Posterior vena cava (tissue), 2 donors: ENCODE results near the gene SH3RF3. TPM values are rescaled to one million over a fixed set of nuclear protein-coding genes. Genes with fewer than 3 reads are reported as not detected.
A peak's percentile ranks its signal among the peaks of the same experiment; 100 is the strongest.
"Not testable (repeated sequence)": the region's sequence is repeated elsewhere in the genome, so short reads cannot be mapped to it uniquely, and the experiment has no call there.

Experiments
- DNase-seq: peaks from one replicate; pipeline ENCODE4 v3.0.0-alpha.2; 2020; ENCODE audit warnings: low spot score
- intact Hi-C, 2 donors: fragments of 100-400 bp; cut with DNase I; formaldehyde crosslinking; loops; one replicate each; pipeline versions ENCODE4 v1.14.1 to v1.14.2; 2022 to 2023
- total RNA-seq, 2 donors: library from RNA; stranded (reverse); fragmentation: NEBNext Ultra II Directional; extraction: Animal tissue kit (Norgen Biotek cat#: 25700); gene quantifications; one replicate each; pipeline ENCODE4 v1.2.1, GENCODE V29; 2021
- donor health status: DM: yes; HTN: yes; CAD: no.
- donor health status: DM: yes; HTN: yes; CAD: no.

Gene SH3RF3
- total RNA-seq, 2 donors from 2014 or later = 10.1 to 14.1 TPM

- DNase-seq = no peak
- intact Hi-C loops = no loop called here
Measured at GRCh38 chr2:109110170-109110569, 18.8 kb upstream of the SH3RF3 start.

DNA sequence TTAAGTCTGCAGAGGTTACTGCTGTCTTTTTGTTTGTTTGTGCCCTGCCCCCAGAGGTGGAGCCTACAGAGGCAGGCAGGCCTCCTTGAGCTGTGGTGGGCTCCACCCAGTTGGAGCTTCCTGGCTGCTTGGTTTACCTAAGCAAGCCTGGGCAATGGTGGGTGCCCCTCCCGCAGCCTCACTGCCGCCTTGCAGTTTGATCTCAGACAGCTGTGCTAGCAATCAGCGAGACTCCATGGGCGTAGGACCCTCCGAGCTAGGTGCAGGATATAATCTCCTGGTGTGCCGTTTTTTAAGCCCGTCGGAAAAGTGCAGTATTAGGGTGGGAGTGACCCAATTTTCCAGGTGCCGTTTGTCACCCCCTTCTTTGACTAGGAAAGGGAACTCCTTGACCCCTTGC, 11.8 kb upstream of the SH3RF3 start:
- DNase-seq, intact Hi-C loops: not testable (repeated sequence)

GRCh38 chr2:109117780-109118179, 11.2 kb upstream of the SH3RF3 start:
- intact Hi-C loops = no loop called here
- no peak for DNase-seq

DNA sequence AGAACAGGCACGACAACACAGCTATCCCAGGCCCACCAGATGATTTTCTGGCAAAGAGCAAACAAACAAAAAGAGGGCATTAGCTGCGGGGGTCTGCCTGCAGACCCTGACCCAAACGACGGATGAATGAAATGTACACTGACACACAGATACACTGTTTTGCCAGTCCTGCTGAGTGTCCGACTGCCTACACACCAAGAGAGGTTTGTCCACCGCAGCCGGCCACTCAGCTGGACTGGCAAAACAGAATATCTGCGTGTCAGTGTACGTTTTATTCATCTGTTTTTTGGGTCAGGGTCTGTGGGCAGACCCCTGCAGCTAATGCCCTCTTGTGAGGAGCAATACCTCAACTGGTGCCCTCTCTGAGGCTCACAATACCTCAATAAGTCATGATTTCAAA, 10.7 kb upstream of the SH3RF3 start:
- intact Hi-C loops = no loop called here
- DNase-seq = no peak

DNA sequence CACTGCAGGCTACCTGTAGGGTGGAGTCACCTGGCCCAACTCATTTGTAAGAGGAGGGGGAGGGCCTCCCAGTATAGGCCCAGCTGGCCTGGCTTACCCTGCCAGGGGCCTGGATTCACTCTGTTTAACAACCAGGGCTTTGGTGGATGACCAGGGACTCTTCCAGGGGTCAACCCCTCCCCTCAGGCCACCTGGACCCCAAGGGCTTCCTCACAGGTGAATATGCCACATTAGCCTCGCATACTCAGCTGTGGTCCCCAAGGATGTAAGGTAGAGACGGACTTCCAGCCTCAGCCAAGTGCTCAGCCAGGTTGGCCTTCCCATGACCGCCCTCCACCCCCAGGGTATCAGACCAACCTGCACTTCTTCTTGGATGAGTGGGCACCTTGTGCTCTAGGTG, 8.8 kb upstream of the SH3RF3 start:
- no peak for DNase-seq
- intact Hi-C loops = loop anchor here in 1 of 2 donors (5.0 to 10.0 kb wide), 2 partner anchors 322 to 605 kb away; no protein-coding TSS in a partner anchor

DNA sequence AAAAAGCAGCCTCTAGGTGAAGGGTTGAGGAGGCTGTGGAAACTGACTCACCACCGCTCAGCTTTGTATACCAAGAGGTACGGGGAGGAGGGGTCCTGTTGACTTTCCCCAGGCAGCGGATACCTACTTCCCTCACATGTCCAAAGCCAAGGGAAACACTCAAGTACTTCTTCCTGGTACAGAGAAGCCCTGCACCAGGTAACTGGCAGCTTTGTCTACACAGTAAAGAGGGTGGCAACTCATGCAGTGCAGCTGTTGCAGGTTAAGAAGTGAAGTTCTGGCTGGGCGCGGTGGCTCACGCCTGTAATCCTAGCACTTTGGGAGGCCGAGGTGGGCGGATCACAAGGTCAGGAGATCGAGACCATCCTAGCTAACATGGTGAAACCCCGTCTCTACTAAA, 8.3 kb upstream of the SH3RF3 start:
- DNase-seq = not testable (repeated sequence)
- intact Hi-C loops = loop anchor here in 1 of 2 donors (5.0 to 10.0 kb wide), 2 partner anchors 322 to 604 kb away; no protein-coding TSS in a partner anchor

- peak; percentile 72 for DNase-seq
- intact Hi-C loops = loop anchor here in 1 of 2 donors (5.0 to 10.0 kb wide), 2 partner anchors 319 to 601 kb away; no protein-coding TSS in a partner anchor
Measured at GRCh38 chr2:109123586-109124201, 5.3 kb upstream of the SH3RF3 start.

GRCh38 chr2:109124982-109125592, 3.9 kb upstream of the SH3RF3 start:
- peak; percentile 71 for DNase-seq
- intact Hi-C loops = loop anchor here (5.0 to 10.0 kb wide), 4 partner anchors 317 to 600 kb away; no protein-coding TSS in a partner anchor

- peak; percentile 13 for DNase-seq
- intact Hi-C loops = loop anchor here (5.0 to 10.0 kb wide), 3 partner anchors 366 to 599 kb away; no protein-coding TSS in a partner anchor
Measured at GRCh38 chr2:109125593-109126500, 3.2 kb upstream of the SH3RF3 start.

DNA sequence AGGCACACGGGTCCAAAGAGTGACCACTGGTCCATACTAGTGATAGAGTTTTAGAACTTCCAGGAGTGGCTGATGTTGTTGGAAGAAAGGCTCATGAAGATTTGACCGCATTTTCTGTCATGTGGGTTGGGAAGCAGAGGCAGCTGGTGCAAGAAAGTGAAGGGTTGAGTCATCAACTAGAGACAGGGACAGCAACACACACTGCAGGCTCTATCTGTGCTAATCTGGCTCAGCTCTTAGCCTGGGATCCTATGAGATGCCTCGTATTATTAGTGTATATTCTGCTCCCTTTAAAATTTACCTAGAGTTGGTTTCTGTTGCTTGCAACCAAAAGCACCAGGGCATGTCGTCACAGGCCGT, 2.5 kb upstream of the SH3RF3 start:
- intact Hi-C loops = loop anchor here (5.0 to 10.0 kb wide), 3 partner anchors 366 to 598 kb away; no protein-coding TSS in a partner anchor
- no peak for DNase-seq

- intact Hi-C loops = loop anchor here (5.0 to 10.0 kb wide), 3 partner anchors 365 to 597 kb away; no protein-coding TSS in a partner anchor
- DNase-seq = no peak
Measured at GRCh38 chr2:109127556-109127955, 1.4 kb upstream of the SH3RF3 start.

- DNase-seq = peak; percentile 97
- intact Hi-C loops = loop anchor here (1.0 to 10.0 kb wide), 5 partner anchors 195 to 597 kb away; no protein-coding TSS in a partner anchor
Measured at GRCh38 chr2:109128048-109128615, 873 bp upstream of the SH3RF3 start.

DNA sequence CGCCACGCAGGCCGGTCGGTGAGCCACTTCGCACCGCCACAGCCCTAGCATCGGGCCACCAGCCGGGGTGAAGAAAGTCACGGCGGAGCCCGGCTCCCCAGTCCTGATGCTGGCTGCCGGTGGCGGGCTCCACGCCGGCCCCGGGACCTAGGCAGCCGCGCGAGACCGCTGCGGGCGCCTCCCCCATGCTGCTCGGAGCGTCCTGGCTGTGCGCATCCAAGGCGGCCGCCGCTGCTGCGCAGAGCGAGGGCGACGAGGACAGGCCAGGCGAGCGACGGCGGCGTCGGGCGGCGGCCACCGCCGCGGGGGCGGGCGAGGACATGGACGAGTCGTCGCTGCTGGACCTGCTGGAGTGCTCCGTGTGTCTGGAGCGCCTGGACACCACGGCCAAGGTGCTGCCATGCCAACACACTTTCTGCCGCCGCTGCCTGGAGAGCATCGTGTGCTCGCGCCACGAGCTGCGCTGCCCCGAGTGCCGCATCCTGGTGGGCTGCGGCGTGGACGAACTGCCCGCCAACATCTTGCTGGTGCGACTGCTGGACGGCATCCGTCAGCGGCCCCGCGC, 433 bp downstream of the SH3RF3 start:
- intact Hi-C loops = loop anchor here (2.0 to 10.0 kb wide), 4 partner anchors 193 to 595 kb away; no protein-coding TSS in a partner anchor
- DNase-seq = peak; percentile 87

DNA sequence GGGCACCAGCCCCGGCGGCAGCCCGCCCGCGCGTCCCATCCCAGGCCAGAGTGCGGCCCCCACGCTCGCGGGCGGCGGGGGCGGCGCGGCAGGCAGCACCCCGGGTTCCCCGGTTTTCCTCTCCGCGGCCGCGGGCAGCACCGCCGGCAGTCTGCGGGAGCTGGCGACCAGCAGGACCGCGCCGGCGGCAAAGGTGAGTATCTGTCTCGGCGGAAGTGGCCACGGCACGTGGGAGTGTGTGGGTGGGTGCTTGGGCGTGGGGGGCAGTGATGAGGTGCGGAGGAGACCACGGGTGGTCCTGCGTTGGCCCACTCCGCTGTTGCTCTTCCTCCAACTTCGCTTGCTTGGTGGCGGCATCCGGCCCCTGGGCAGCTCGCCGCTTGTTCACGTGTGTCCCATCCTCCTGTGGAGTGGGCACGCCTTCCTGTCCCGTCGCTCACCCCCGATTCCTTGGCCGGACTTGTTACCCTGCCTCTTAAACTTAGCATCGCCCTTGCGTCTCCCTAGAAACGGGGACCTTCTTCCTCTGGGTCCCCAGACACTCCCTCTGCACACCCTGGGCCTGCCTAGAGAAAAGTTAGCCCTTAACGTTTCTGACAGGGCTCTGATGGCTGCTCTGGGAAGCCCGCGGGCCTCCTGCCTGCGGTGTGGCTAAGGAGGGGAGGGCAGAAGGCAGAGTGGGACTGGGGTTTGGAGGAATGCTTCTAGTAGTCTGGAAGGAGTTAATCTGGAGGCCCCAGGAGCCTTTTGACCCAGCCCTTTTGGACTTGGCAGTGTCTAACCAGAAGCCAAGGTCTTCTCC, 1.1 kb downstream of the SH3RF3 start:
- no peak for DNase-seq
- intact Hi-C loops = loop anchor here (2.0 to 10.0 kb wide), 4 partner anchors 193 to 595 kb away; no protein-coding TSS in a partner anchor

- no peak for DNase-seq
- intact Hi-C loops = no loop called here
Measured at GRCh38 chr2:109130723-109130995, 1.7 kb downstream of the SH3RF3 start.

DNA sequence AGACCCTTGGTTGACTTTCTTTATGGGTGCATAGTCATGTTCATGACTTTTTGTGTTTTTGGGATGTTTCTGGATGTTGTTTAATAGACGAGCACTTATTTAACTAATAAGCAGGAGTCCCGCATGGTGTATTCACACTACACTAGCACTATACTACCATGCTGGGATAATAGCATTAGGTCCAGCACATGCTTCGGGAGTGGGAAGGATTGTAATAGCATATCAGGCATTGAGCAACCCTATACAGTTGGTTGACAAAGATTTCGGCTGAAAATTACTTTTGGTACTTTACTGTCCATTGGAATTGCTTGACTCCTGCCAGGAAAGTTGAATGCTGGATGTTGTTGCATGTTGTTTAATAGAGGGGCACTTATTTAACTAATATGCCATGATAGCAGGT, 2.8 kb downstream of the SH3RF3 start:
- intact Hi-C loops = loop anchor here in 1 of 2 donors (2.0 kb wide), 1 partner anchor 47 kb away; no protein-coding TSS in a partner anchor
- no peak for DNase-seq

GRCh38 chr2:109132626-109133025, 3.6 kb downstream of the SH3RF3 start:
- no peak for DNase-seq
- intact Hi-C loops = loop anchor here in 1 of 2 donors (2.0 kb wide), 1 partner anchor 46 kb away; no protein-coding TSS in a partner anchor

GRCh38 chr2:109133746-109134145, 4.7 kb downstream of the SH3RF3 start:
- intact Hi-C loops = loop anchor here in 1 of 2 donors (2.0 kb wide), 1 partner anchor 45 kb away; no protein-coding TSS in a partner anchor
- DNase-seq = no peak
